KMS-11 (cell line): ENCODE data around the gene VEPH1.

Experiments used
- H2AFZ ChIP-seq: fragments of 200-600 bp; sonication (generic); 2 replicates; pipeline ENCODE4 v1.6.1; 2016; ENCODE audit warnings: antibody characterized with exemption, mixed run types, low read depth
- H3K27ac ChIP-seq: fragments of 200-600 bp; sonication (generic); 2 replicates; pipeline ENCODE4 v1.6.1; 2016; ENCODE audit warnings: mild to moderate bottlenecking, mixed run types
- H3K27me3 ChIP-seq: fragments of 200-600 bp; sonication (generic); 2 replicates; pipeline ENCODE4 v1.6.1; 2017; ENCODE audit warnings: mild to moderate bottlenecking, low read depth, mixed run types, moderate library complexity; ENCODE audit not compliant: insufficient read depth
- H3K36me3 ChIP-seq: fragments of 200-600 bp; sonication (generic); 2 replicates; pipeline ENCODE4 v1.6.1; 2017; ENCODE audit warnings: mild to moderate bottlenecking, mixed run types; ENCODE audit not compliant: insufficient read depth
- H3K4me1 ChIP-seq: fragments of 200-600 bp; sonication (generic); 2 replicates; pipeline ENCODE4 v1.6.1; 2016; ENCODE audit warnings: mild to moderate bottlenecking, low read depth, mixed run types; ENCODE audit not compliant: poor library complexity, severe bottlenecking
- H3K4me2 ChIP-seq: fragments of 200-600 bp; sonication (generic); 2 replicates; pipeline ENCODE4 v1.7.0; 2016; ENCODE audit warnings: mild to moderate bottlenecking, mixed run types
- H3K4me3 ChIP-seq: fragments of 200-600 bp; sonication (generic); IDR thresholded peaks from 2 replicates; pipeline ENCODE4 v1.6.1; 2017; ENCODE audit warnings: low read depth, low read length, mixed read lengths; ENCODE audit not compliant: insufficient read depth
- H3K79me2 ChIP-seq: fragments of 200-600 bp; sonication (generic); 2 replicates; pipeline ENCODE4 v1.6.1; 2016; ENCODE audit warnings: low read depth, mixed run types; ENCODE audit not compliant: insufficient read depth
- H3K9ac ChIP-seq: fragments of 200-600 bp; sonication (generic); 2 replicates; pipeline ENCODE4 v1.6.1; 2016; ENCODE audit warnings: mild to moderate bottlenecking, mixed run types
- H4K20me1 ChIP-seq: fragments of 200-600 bp; sonication (generic); 2 replicates; pipeline ENCODE4 v1.6.1; 2016; ENCODE audit warnings: mild to moderate bottlenecking, mixed run types; ENCODE audit not compliant: insufficient read depth
- TF ChIP-seq, protein P1 (sequence below): fragments of 200-600 bp; sonication (generic); conservative IDR thresholded peaks from 2 replicates; pipeline ENCODE4 v1.6.1; 2017; ENCODE audit warnings: low read depth, mild to moderate bottlenecking, antibody characterized with exemption, low read length, moderate library complexity, mixed read lengths

VEPH1 gene

DNA sequence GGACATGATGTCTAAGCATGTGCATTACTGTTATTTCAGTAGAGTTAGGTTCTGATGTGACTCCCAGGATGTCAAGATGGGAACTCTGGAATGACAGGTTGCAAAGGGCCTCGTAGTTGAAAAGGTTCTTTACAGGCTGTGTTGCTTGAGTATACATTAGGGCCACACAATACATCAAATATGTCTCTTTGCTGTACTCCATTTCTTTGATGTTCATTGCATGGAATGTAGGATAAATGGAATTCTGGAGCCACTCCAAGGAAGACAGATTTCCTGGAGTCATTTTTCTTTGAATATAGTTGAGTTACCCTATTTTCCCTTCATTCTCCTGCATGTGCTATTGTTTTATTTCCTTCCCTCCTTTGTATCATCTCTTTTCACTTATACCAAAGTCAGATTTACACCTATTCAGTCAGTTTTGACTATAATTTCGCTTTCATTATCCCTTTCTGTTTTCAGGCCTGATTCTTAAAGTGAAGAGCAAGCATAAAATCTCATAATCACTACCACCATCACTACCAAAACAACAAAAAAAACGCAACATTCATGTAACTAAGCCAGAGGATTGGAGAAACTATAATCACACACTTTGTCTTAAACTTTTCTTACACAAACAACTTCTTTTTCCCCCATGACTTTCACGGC is 127.8 kb downstream of the VEPH1 start:
- Histone ChIP-seq H3K27me3 (no peaks in the 10 kb centered on the region), H3K4me2 (no peak overlapping the region), H3K36me3 (no peaks in the 10 kb centered on the region), H3K4me1 (peaks cover 4% of the 10 kb centered on the region), H3K79me2 (no peaks in the 10 kb centered on the region), H4K20me1 (no peaks in the 10 kb centered on the region), H3K27ac (no peak overlapping the region), H2AFZ (0 out of 2 replicates have a peak overlapping the region, but pooled peaks have one; percentile 25), H3K4me3 (no peak overlapping the region), H3K9ac (no peak overlapping the region)
- TF ChIP-seq, protein P1, sequence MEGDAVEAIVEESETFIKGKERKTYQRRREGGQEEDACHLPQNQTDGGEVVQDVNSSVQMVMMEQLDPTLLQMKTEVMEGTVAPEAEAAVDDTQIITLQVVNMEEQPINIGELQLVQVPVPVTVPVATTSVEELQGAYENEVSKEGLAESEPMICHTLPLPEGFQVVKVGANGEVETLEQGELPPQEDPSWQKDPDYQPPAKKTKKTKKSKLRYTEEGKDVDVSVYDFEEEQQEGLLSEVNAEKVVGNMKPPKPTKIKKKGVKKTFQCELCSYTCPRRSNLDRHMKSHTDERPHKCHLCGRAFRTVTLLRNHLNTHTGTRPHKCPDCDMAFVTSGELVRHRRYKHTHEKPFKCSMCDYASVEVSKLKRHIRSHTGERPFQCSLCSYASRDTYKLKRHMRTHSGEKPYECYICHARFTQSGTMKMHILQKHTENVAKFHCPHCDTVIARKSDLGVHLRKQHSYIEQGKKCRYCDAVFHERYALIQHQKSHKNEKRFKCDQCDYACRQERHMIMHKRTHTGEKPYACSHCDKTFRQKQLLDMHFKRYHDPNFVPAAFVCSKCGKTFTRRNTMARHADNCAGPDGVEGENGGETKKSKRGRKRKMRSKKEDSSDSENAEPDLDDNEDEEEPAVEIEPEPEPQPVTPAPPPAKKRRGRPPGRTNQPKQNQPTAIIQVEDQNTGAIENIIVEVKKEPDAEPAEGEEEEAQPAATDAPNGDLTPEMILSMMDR = no peak

DNA sequence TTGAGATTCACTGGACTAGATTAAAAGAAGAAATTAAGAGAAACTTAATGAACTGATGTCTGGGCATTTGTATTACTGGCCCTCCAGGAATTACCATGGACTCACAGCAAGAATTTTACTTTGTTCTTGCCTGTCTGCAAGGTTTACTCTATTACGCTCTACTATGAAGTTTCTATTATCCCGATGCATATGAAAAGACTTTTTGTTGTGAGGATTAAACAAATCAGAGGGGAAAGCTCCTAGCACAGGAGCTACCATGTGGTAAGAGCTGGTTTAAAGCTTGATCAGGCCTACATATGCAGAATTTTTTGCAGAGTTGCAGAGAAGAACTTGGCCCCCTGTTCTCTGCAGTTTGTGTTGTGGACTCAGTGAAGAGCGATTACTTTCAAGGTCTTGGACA is 128.3 kb downstream of the VEPH1 start:
- Histone ChIP-seq H3K4me2 (no peak overlapping the region), H2AFZ (no peak overlapping the region), H4K20me1 (no peaks in the 10 kb centered on the region), H3K4me1 (peaks cover 4% of the 10 kb centered on the region), H3K9ac (no peak overlapping the region), H3K27ac (no peak overlapping the region), H3K4me3 (no peak overlapping the region), H3K36me3 (no peaks in the 10 kb centered on the region), H3K27me3 (no peaks in the 10 kb centered on the region), H3K79me2 (no peaks in the 10 kb centered on the region)
- TF ChIP-seq, protein P1 = no peak

DNA sequence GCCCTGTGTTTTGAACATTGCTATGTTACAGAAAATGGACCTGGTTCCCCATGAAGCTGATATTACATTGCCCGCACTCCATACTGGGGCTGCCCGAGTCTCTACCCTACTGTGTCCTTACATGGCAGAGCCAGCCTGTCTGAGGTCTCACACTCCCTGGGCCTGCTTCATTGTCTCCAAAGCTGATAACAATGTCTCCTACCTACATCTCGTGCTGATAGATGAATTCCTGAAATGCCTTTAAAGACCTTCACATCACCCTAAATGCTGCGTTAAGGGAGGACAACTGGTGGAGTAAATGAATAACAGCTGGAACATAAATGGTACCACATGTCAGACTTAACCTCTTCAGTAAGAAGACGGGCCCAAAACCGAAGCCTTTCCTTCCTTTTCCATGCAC is 129.4 kb downstream of the VEPH1 start:
- peaks cover 4% of the 10 kb centered on the region for H3K4me1 ChIP-seq
- H3K4me2 ChIP-seq = no peak overlapping the region
- H3K9ac ChIP-seq = no peak overlapping the region
- TF ChIP-seq, protein P1 = no peak
- H2AFZ ChIP-seq = no peak overlapping the region
- no peaks in the 10 kb centered on the region for H3K36me3 ChIP-seq
- no peaks in the 10 kb centered on the region for H3K79me2 ChIP-seq
- H4K20me1 ChIP-seq = no peaks in the 10 kb centered on the region
- no peak overlapping the region for H3K27ac ChIP-seq
- no peak overlapping the region for H3K4me3 ChIP-seq
- no peaks in the 10 kb centered on the region for H3K27me3 ChIP-seq

DNA sequence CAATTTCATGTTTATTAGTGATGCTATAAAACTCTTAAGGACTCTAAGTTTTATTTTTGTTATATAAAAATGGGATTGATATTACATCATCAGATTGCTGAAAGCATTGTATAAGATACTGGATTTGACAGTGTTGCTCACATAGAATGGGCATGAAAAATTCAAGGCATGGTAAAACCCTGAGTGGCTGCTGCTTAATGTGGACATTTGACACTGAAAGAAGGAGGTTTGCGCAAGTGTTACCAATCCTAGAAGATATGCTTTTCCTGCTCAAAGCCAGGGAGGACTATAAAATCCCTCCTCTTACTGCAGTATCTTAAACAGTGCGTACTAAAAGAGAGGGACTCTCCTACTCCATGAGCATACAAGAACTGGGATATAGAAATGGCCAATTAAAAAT is 132.3 kb downstream of the VEPH1 start:
- Histone ChIP-seq H3K79me2 (no peaks in the 10 kb centered on the region), H3K27ac (no peak overlapping the region), H3K36me3 (no peaks in the 10 kb centered on the region), H2AFZ (no peak overlapping the region), H3K4me2 (no peak overlapping the region), H3K4me3 (no peak overlapping the region), H3K4me1 (peaks cover 4% of the 10 kb centered on the region), H4K20me1 (no peaks in the 10 kb centered on the region), H3K27me3 (no peaks in the 10 kb centered on the region), H3K9ac (no peak overlapping the region)
- TF ChIP-seq, protein P1 = no peak
